ENCODE measurements around the gene TM4SF4. TPM values are rescaled to one million over a fixed set of nuclear protein-coding genes. Genes with fewer than 3 reads are reported as not detected.

Gene TM4SF4
- total RNA-seq, 2 donors from 2014 or later = not detected

GRCh38 chr3:149547954-149548668 is 73.6 kb downstream of the TM4SF4 start:
- Histone ChIP-seq H3K4me1 (peaks cover 0 to 42% of the 10 kb centered on the region in 2 donors), H3K27me3 (no peaks in the 10 kb centered on the region), H3K27ac (peak overlapping the region; percentile 62 to 73), H3K36me3 (no peaks in the 10 kb centered on the region), H3K9me3 (no peaks in the 10 kb centered on the region), H3K4me3 (no peak overlapping the region)
- no peak for DNase-seq (ENCODE audit: low spot score)
- TF ChIP-seq CTCF (IDR thresholded peaks at IDR 0.05) = no peak

GRCh38 chr3:149548669-149549065 is 74.2 kb downstream of the TM4SF4 start:
- Histone ChIP-seq H3K27me3 (no peaks in the 10 kb centered on the region), H3K4me3 (no peak overlapping the region)

GRCh38 chr3:149551500-149551899 is 77.0 kb downstream of the TM4SF4 start:
- H3K4me3 ChIP-seq = no peak overlapping the region
- DNase-seq (ENCODE audit: low spot score) = no peak
- peaks cover 0 to 57% of the 10 kb centered on the region in 2 donors for H3K4me1 ChIP-seq
- no peak for TF ChIP-seq CTCF (IDR thresholded peaks at IDR 0.05)
- H3K27me3 ChIP-seq = no peaks in the 10 kb centered on the region
- no peak overlapping the region for H3K27ac ChIP-seq
- no peaks in the 10 kb centered on the region for H3K36me3 ChIP-seq
- H3K9me3 ChIP-seq = no peaks in the 10 kb centered on the region

More at GRCh38 chr3:149548669-149549065, 74.2 kb downstream of the TM4SF4 start:
- no peak for DNase-seq (ENCODE audit: low spot score)
- H3K4me1 ChIP-seq = peaks cover 0 to 42% of the 10 kb centered on the region in 2 donors
- H3K27ac ChIP-seq = peak overlapping the region; percentile 62 to 73
- H3K9me3 ChIP-seq = no peaks in the 10 kb centered on the region
- no peaks in the 10 kb centered on the region for H3K36me3 ChIP-seq
- no peak for TF ChIP-seq CTCF (IDR thresholded peaks at IDR 0.05)

- Histone ChIP-seq H3K36me3 (no peaks in the 10 kb centered on the region), H3K27ac (peak overlapping the region in 1 of 2 donors; percentile 60), H3K27me3 (no peaks in the 10 kb centered on the region), H3K4me1 (peaks cover 0 to 47% of the 10 kb centered on the region in 2 donors), H3K9me3 (no peaks in the 10 kb centered on the region), H3K4me3 (no peak overlapping the region)
- DNase-seq (ENCODE audit: low spot score) = no peak
- TF ChIP-seq CTCF (IDR thresholded peaks at IDR 0.05) = no peak
Observed at GRCh38 chr3:149552700-149553099, 78.2 kb downstream of the TM4SF4 start.

Other genes starting within 250 kb of the TM4SF4 start
- gene TM4SF18, start 141.1 kb upstream of the TM4SF4 start, total RNA-seq = 10 to 100 TPM in 1 of 2 donors, 1 to 10 TPM in 1; 6.7 to 13.8 TPM
- gene TM4SF1, start 97.0 kb upstream of the TM4SF4 start, total RNA-seq = 100 to 1,000 TPM; 211 to 341 TPM
- 10 to 100 TPM; 53.4 to 73.1 TPM for gene WWTR1, start 183.3 kb downstream of the TM4SF4 start, total RNA-seq